ENCODE measurements around the gene GOLT1B. TPM values are rescaled to one million over a fixed set of nuclear protein-coding genes. Genes with fewer than 3 reads are reported as not detected.

Gene GOLT1B
- total and polyA plus RNA-seq, 2 of the 13 experiments (the other 11 are each of a cell fraction or from before 2014, with no cell fraction given), result 23.6 to 38.4 TPM

DNA sequence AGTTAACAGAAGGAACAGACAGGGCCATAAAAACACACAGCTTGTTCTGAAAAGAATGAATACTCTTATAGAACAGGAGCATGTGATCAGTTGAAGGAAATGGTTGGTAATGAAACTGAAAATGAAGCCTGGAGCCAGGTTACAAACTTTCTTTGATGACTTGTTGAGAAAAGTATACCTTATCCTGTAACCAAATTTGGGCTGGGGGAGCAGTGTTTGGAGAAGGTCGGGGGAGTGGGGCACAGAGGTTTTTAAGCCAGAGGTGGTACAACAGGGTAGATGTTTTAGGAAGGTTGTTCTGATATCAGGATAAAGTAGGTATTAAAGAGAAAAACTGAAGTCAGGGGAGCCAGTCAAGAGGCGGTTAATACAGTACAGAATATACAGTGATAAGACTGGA lies 8.2 kb downstream of the GOLT1B start:
- in situ Hi-C loops (cut with HindIII; ENCODE audit: extremely low pct_ligation_motif_present, low pct_unique_long_range_greater_than_20kb) (loop anchor here (25.0 kb wide), 1 partner anchor 528 kb away; the partner anchor contains the start of gene CMAS), intact Hi-C loops (cut with micrococcal nuclease; ENCODE audit: unreplicated experiment) (loop anchor here (10.0 kb wide), 1 partner anchor 145 kb away; the partner anchor contains the start of gene LDHB)
- no peak overlapping the region for H3K27ac ChIP-seq (ENCODE audit: extremely low read length, insufficient read depth, low read length)
- H3K27me3 ChIP-seq (ENCODE audit: control insufficient read depth in 1 of 2, insufficient read depth in 2 of 2, low read length in 2 of 2), result no peaks in the 10 kb centered on the region
- ChIA-PET POLR2A (no interaction called here), CTCF (ENCODE audit: low intra/inter-chr PET ratio, low total read pairs) (no interaction called here)
- H3K9ac ChIP-seq (ENCODE audit: insufficient read depth, low read depth, low read length), result no peak overlapping the region
- H4K20me1 ChIP-seq (ENCODE audit: insufficient read depth, low read length), result peaks cover 3% of the 10 kb centered on the region; the same call in 1 of the 2 replicates
- no peaks in the 10 kb centered on the region for H3K9me3 ChIP-seq (ENCODE audit: low read length)
- H2AFZ ChIP-seq (ENCODE audit: low read length), result no peak overlapping the region
- H3K4me1 ChIP-seq (ENCODE audit: insufficient read depth, low read length), result no peaks in the 10 kb centered on the region
- H3K4me3 ChIP-seq (replicated peaks in 1 of 3; ENCODE audit: insufficient read depth in 1 of 3, low read depth in 2 of 3, low read length in 3 of 3), result no peak overlapping the region
- no peak for FAIRE-seq
- peaks cover 22% of the 10 kb centered on the region for H3K79me2 ChIP-seq (ENCODE audit: insufficient read depth, low read length)
- ATAC-seq, result no peak
- H3K4me2 ChIP-seq (ENCODE audit: low read depth, low read length), result no peak overlapping the region
- DNase-seq (ENCODE audit: low spot score), result no peak
- peaks cover 6 to 32% of the 10 kb centered on the region in 2 experiments; a peak in 4 of 5 replicates for H3K36me3 ChIP-seq (replicated peaks in 1 of 2; ENCODE audit: control insufficient read depth in 1 of 2, insufficient read depth in 2 of 2, low read length in 2 of 2)
- no TSS peak for BruUV-seq (replicated peaks)
- WGBS (ENCODE audit: low lambda C conversion rate), result 49% methylated on average over 2 of the region's 2 CpGs
- no peak for TF ChIP-seq ZNF232 (CRISPR knock-in tag; IDR thresholded peaks at IDR 0.05; ENCODE audit: borderline replicate concordance)
- no peak for TF ChIP-seq ARID4A (CRISPR knock-in tag; IDR thresholded peaks at IDR 0.05; ENCODE audit: borderline replicate concordance)
- no peak for TF ChIP-seq SYNCRIP (IDR thresholded peaks at IDR 0.05; ENCODE audit: insufficient read depth, low read depth, low read length)
- TF ChIP-seq KAT2B (IDR thresholded peaks at IDR 0.05; ENCODE audit: borderline replicate concordance, low read depth, low read length), result no peak
- TF ChIP-seq ZNF569 (CRISPR knock-in tag; IDR thresholded peaks at IDR 0.05; ENCODE audit: borderline replicate concordance), result no peak
- no peak for TF ChIP-seq REPIN1 (CRISPR knock-in tag; IDR thresholded peaks at IDR 0.05; ENCODE audit: borderline replicate concordance, low read depth)
- no peak for TF ChIP-seq ZBTB46 (CRISPR knock-in tag; IDR thresholded peaks at IDR 0.05; ENCODE audit: borderline replicate concordance)
- TF ChIP-seq, protein P1, sequence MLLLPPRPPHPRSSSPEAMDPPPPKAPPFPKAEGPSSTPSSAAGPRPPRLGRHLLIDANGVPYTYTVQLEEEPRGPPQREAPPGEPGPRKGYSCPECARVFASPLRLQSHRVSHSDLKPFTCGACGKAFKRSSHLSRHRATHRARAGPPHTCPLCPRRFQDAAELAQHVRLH (CRISPR knock-in tag; IDR thresholded peaks at IDR 0.05; ENCODE audit: borderline replicate concordance, low read depth), result no peak
- TF ChIP-seq, protein P2, sequence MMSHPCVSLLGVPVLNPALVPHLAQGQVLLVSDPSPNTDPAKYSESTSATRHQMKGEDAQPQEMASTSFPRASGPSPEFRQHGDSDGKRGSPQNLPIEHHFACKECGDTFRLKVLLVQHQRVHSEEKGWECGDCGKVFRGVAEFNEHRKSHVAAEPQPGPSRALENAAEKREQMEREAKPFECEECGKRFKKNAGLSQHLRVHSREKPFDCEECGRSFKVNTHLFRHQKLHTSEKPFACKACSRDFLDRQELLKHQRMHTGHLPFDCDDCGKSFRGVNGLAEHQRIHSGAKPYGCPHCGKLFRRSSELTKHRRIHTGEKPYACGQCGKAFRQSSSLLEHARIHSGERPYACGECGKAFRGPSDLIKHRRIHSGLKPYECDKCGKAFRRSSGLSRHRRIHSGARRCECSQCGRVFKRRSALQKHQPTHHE (CRISPR knock-in tag; IDR thresholded peaks at IDR 0.05; ENCODE audit: borderline replicate concordance), result no peak
- TF ChIP-seq ZNF672 (CRISPR knock-in tag; IDR thresholded peaks at IDR 0.05), result no peak

Data from HepG2 (cell line).